ENCODE results near the gene PFN2.

DNA sequence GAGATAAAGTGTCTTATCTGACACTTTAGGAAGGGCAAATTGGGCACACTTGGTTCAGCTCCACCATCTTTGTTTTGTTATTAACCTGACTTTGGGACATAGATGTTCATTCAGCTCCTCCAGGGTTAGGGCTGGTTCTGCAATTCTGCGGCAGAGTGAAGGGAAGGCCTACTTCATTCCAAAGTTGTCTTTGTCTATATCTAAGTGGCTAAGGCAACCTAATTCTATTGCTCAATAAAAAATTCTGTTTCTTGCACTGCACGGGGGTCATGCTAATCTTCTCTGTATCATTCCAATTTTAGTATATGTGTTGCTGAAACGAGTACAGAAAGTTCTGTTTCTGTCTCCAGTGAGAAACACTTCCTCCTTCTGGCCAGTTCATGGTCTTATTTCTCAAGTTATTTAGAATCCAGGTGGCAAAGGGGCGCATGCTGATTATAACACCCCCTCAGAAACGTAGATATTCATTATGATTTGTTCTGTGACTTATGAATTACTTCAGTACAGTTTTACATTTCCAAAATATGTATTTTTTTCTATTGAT, 53.5 kb downstream of the PFN2 start:
- no peak for TF ChIP-seq GATA2 (IDR thresholded peaks at IDR 0.05; ENCODE audit: low read depth, low read length)
- TF ChIP-seq GATA3 (IDR thresholded peaks at IDR 0.05; ENCODE audit: low read depth, low read length) = no peak

All from SH-SY5Y (cell line).